ENCODE data around the gene GIPC3.

Gene GIPC3, protein sequence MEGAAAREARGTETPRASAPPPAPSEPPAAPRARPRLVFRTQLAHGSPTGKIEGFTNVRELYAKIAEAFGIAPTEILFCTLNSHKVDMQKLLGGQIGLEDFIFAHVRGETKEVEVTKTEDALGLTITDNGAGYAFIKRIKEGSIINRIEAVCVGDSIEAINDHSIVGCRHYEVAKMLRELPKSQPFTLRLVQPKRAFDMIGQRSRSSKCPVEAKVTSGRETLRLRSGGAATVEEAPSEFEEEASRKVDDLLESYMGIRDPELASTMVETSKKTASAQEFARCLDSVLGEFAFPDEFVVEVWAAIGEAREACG

DNA sequence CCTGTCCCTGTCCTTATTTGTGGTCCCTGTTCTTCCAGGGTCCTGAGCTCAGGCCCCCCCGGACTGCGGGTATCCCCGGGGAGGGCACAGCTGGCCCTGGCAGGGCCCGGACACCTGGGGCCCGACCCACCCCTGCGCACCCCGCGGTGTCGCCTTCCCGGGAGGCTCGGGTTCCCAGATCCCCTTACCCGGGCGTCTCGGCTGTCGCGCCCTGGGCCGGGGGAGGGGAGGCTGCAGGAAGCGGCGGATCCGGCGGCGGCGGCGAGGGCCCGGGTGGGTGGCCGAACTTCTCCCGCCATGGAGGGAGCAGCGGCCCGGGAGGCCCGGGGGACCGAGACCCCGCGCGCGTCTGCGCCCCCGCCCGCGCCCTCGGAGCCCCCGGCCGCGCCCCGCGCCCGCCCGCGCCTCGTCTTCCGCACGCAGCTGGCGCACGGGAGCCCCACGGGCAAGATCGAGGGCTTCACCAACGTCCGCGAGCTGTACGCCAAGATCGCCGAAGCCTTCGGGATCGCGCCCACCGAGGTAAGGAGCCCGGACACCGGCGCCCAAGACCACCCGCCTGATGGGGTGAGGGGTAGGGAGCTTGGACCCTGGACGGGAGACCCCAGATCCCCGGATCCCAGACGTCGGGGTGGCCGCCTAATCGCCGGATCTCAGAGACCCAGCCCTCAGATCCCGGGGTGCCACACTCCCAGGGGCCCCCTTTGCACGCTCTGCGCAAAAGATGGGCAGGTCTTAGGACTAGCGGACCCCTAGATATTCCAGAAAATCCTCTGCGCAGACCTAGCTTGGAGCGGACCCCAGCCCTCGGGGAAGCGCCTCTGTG, at the start of gene GIPC3:
TSS of gene GIPC3 (plus strand) at position 178 of the 826 bp plus-strand sequence. CDS start at position 298, 120 bp downstream.
- DNase-seq (ENCODE audit: low spot score) = no peak

DNA sequence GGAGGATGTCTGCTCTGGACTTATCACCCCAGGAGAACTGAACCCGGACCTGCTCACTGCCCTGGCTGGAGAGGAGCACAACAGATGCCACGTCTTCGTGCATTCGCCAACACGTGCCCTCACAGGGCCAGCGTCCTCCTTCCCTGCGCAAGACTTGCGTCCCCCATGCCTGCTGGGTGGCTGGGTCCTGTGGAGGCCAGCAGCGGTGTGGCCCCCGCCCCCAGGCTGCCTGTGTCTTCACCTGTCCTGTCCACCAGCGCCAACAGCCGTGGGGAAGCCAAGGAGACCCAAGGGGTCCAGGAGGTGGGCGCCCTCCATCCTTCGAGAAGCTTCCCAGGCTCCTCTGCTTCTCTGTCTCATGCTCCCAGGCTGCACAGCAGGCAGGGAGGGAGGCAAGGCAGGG, 49.7 kb upstream of the GIPC3 start:
- DNase-seq (ENCODE audit: low spot score) = no peak

DNA sequence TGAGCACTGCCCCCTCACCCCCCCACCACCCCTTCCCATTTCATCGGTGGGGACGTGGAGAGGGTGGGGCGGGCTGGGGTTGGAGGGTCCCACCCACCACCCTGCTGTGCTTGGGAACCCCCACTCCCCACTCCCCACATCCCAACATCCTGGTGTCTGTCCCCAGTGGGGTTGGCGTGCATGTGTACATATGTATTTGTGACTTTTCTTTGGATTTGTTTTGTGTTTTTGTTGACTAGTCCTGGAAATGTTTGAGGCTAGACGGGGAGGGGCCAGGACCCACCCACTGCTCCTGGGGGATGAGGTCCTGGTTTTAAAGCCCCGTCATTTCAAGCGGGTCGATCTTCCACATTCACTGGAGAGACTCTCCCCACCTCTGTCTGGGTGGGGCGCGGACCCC, 49.3 kb upstream of the GIPC3 start:
- no peak for DNase-seq (ENCODE audit: low spot score)

DNA sequence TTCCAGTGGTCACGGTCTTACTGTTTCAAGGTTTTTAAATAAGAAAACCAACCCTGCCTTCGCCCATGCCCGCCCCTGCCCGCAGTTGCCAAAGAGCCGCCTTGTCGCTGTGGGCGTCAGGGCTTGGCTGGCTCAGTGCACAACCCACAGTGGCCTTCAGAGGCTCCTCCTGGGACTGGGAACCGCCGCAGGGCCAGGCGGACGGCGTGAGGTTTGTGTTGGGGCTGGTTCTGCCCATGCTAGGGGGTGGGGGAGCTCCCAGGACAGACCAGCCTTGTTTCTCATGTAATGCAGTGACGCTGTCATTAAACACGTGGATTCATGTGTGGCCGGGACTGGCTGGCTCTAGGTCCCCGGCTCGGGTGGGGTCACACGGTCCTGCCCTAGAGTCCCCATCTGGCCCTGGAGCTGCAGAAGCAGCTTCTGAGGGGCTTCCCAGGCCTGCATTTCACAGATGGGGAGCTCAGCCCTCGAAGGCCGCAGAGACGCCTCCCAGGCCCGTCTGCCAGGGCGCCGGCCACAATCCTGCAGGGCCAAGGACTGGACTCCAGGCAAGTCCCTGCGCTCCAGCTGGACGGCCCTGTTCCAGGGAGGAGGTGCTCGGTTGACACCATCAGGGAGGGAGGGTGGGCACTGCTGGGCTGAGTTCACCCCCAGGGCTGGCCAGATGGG, 48.7 kb upstream of the GIPC3 start:
- no peak for DNase-seq (ENCODE audit: low spot score)

DNA sequence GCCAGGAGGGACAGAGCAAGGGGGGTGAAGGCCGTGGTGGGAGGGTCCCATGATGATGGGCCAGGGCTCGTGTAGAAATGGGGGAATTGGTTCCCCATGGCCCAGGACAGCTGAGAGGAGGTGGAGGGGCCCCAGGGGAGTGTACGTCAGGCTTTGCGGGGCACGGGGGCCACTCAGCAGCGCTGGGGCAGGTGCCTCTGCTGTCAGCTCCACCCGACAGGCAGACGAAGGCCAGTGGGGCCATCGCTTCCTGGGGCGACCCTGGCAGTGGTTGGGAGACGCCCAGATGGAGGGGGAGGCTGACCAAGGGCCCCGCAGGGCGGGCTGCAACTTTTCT, 48.2 kb upstream of the GIPC3 start:
- DNase-seq (ENCODE audit: low spot score) = no peak

DNA sequence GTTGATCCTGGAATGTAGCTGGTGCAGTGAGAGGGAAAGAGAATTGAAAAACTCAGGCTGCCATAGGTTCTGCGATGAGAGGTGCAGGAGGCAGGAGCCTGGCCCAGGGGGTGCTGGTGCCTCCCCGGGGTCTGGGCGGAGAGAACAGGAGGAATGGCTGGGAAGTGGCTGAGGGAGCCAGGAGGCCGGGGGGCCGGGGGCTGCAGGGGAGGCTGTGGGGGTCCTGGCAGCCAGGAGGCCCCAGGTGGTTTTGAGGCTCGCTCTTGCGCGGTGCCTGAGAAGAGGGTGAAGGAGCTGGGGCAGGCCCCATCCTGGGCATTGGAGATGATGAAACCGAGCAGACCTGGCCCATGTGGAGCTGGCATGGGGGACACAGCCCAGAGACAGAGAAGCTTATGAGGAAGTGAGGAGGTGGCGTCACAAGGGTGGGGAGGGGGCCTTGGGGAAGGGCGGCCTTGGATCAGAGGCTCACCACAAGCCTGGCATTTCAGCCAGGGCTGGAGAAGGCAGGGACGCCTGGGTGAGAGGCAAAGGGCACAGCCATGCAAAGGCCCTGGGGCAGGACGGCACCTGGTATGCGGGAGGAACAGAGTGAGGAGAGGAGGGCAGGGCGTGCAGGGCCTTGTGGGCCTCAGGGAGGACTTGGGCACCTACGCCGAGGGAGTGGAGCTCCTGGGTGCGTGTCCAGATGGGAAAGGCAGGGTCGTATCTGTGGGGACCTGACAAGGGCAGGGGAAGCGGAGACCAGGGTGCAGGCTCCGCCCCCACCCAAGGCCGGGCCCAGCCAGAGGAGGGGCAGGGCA, 47.6 kb upstream of the GIPC3 start:
- no peak for DNase-seq (ENCODE audit: low spot score)

DNA sequence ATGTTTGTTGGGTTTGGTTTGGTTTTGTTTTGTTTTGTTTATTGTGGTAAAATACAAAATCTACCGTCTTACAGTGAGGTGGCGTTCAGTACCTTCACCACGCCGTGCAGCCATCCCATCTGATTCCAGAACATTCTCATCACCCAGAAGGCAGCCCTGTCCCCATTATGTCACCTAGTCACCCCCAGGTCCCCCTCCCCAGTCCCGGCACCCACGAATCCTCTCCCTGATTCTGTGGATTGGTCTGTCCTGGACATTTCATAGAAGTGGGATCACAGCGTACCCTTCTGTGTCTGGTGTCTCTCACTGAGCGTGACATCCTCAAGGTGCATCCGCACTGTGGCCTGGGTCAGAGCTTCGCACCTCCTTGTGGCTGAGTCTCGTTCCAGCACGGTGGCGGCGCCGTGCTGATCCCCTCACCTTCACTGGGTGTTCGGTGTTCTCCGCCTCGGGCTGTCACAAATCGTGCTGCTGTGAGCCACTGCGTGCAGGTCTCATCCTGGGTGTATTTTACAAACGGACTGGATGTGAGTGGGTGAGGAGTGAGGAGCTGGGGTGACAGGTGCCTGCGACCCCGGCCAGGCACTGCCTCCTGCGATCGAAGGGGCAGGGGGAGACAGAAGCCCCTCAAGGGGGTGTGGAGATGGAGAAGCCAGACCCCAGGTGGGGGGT, 46.9 kb upstream of the GIPC3 start:
- DNase-seq (ENCODE audit: low spot score) = no peak

DNA sequence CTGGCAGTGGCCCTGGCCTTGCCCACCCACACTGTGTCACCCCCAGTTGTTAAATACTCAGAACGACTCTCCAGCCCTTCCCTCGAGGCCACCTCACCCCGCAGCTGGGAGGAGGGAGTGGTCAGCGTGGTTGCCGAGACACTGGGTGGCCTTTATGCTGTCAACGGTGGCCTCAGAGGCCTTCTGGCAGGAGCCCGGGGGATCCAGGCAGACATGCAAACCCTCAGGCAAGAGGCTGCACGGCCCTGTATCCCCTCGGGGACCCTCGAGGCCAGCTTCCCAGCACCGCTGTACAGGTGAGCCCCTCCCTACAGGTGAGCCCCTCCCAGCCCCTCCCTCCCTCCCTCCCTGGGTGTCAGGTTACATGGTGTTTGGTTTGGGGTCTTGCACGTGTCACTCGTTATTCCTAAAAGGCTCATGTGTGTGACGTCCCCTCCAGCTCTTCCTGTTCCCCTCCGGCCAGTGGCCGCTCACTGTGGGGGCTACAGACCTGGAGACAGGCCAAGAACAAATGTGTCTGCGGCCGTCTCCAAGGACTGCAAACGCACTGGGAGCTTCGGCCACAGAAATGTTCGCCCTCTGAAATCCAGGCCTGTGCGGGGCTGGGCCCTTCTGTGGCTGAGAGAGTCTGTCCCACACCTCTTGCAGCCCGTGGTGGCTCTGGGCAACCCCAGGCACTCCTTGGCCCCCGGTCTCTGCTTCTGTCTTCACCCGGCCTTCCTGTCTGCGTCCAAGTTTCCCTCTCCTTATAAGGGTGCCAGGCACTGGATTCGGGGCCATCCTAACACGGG, 46.1 kb upstream of the GIPC3 start, which contains the start of gene TEKTIP1:
TSS of gene TEKTIP1 (plus strand) at position 210 of the 791 bp plus-strand sequence. CDS start at position 214, 4 bp downstream.
- no peak for DNase-seq (ENCODE audit: low spot score)

DNA sequence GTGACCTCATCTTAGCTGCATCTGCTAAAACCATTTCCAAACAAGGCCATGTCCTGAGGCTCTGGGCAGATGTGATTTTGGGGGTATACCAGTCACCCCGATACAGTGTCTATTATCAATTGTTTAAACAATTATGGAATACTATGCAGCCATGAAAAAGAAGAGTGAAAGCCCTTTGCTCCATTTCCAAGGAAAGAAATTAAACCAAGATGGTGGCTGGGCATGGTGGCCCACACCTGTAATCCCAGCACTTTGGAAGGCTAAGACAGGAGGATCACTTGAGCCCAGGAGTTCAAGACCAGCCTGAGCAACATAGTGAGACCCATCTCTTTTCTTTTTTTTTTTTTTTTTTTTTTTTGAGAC, 45.5 kb upstream of the GIPC3 start:
- DNase-seq (ENCODE audit: low spot score) = no peak

DNA sequence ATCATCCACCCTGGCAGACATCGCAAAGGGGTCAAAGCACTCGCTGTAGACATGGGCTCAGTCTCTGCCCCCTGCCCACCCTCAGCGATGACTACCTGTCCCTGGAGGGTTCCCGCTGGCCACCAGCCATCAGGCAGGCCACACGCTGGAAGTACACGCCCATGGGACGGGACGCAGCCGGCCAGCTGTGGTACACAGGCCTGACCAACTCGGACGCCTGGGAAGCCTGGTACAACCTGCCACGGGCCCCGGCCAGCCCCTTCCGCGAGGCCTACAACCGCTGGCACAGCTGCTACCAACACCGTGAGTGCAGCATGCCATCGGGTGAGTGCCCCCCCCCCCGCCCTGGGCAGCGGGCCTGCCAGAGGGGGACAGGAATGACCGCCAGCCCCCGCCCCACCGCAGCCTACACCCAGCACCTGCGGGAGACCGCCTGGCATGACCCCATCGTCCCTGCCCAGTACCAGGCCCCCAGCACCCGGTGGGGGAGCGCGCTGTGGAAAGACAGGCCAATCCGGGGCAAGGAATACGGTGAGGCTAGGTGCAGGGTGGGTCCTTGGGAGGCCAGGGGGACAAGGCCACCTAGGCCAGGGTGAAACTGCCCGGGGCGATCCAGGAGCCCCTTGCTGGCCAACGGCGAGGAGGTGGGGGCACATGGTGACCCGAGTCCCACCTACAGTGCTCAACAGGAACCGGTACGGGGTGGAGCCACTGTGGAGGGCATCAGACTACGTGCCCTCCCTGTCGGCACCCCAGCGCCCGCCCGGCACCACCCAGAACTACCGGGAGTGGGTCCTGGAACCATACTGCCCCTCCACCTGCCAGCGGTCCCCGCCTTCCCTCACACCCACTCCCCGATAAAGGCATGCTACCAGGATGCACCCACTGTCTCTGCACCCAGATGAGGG, 41.9 kb upstream of the GIPC3 start:
- DNase-seq (ENCODE audit: low spot score) = no peak

DNA sequence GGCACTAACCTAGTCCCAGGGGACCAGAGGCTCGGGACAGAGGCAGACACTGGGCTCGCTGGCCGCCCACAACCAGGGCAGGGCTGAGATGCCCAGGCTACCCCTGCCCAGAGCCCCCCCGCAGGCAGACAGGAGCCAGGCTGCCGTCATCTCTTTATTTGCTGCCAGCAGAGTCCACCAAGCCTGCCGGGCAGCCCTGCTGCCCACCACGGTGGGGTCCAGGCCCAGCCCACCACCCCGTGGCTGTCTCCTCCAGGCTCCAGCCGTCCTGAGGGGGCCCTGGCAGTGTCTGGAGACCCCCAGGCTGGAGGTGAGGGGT, 41.3 kb upstream of the GIPC3 start:
- DNase-seq (ENCODE audit: low spot score) = no peak

DNA sequence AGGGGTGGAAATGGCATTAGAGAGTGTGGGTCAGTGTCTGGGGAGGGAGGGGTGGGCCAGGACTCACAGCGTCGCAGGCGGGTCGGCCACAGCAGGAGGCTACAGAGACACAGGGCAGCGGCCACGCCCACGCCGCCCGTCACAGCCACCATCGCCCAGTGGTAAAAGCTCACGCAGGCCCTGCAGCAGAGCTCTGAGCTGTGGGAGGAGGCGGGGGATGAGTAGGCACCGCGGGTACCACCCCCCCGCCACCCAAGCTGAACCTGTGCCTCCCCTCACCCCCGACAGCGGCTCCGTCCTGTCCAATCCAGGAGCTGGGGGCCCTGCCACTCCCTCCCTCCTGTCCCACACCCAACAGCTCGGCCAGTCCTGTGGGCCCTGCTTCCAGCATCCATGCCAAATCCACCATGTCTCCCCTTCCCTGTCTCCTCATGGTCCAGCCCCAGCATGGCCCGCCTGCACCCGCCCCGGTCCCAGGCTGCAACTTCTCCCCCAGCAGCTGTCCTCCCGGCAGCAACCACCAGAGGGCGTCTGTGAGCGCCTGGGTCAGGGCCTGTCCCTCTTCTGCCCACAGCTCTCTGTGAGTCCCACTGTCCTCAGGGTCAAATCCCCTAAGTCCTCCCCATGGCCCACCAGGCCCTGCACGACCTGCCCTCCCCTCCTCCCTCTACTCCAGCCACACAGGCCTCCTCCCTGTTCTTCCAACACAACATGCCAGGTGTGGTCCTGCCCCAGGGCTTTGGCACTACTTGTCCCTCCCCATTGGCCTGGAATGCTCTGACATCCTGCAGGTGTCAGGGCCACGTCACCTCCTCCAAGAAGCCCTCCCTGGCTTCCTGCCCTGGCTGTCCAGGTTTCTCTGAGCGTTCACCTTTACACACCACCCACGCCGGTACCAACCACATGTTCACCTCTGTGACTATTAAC, 40.3 kb upstream of the GIPC3 start:
- peak; percentile 77 for DNase-seq (ENCODE audit: low spot score)

DNA sequence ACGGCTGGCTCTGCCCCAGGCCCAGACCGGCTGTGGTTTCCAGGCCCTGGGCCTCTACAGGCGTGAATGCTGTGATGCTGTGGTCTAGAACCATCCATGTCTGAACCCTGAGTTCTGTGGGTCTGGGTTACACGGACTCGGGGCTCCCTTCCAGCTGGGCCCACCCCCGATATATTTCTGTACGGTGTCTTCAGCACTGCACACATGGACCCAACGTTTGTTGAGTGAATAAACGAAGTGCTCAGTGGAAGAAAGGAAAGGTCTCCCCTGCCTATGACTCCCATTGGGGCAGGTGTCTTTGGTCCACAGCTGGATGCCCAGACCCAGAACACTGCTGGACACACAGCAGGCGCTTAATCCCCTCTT, 39.6 kb upstream of the GIPC3 start:
- DNase-seq (ENCODE audit: low spot score) = no peak

DNA sequence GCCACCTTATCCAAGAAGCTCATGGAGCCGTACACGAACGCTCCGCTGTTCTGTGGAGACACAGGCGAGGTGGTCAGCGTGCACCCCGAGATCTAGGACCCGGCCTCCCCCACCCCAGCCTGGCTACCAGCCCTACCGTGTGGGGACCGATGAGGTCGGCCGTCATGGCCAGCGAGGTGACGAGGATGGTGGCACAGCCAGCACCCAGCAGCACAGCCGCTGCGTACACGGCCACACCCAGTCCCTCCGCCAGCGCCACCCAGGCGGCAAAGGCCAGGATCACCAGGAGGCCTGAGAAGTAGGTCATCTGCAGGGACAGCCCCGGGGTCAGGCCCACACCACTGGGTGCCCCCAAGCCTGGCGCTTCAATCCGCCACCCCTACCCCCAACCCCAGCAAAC, 39.2 kb upstream of the GIPC3 start:
- DNase-seq (ENCODE audit: low spot score) = no peak

DNA sequence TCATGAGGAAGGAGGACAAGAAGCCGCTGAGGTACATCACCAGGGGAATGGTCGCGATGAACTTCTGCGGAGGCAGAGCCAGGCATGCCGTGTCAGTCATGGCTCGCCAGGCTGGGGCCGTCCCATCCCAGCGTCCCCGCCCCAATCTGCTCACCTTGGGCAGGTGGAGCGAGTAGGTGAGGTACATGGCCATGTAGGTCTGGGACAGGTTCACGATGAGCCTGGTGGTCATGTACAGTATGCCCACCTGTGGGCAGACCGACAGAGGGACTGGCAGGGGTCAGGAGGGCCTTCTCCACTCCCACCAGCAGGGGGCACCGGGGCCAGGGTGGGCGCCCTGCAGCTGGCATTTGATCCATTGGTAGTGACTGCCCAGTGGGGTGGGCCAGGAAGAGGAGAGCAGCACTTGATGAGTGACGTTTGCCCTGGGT, 38.0 kb upstream of the GIPC3 start:
- DNase-seq (ENCODE audit: low spot score) = peak; percentile 31

DNA sequence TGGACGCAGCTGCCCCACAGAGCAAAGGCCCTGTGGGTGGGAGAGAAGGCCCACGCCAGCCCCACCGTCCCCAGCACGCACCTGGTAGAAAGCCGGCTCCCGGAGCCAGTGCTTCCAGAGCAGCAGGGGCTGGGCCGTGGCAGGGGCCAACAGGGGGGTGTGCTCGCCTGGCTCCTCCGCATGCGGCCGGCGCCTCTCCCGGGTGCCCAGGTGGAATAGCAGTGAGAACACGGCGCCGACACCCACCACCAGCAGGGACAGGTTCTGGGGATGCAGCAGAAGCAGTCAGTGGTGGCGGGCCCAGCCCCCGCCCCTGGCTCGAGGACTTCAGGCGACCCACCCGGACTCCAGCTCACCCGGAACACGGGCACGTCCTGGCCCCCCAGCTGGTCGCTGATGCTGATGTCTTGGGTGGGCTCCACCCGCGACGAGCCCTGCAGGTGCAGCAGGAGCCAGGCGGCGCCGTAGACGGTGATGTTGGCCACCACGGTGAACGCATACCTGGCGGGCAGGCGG, 37.5 kb upstream of the GIPC3 start:
- no peak for DNase-seq (ENCODE audit: low spot score)

DNA sequence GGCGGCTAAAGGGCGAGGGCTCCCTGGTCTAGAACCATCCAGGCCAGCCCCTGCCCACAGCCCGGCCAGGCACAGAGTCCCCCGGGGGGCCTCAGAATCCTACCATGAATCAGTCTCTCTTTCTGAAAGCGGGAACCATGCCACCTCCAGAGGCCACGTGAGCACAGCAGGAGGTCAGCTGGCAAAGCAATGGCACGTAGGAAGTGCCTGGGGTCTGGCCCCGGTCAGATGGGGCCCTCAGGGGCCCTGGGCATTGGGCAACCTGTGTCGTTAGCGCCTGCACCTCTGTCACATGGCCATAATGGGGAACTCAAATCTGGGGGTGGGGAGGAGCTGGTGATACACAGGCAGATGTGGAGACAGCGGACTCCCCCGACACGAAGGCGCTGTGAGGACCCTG, 36.7 kb upstream of the GIPC3 start:
- DNase-seq (ENCODE audit: low spot score) = no peak

DNA sequence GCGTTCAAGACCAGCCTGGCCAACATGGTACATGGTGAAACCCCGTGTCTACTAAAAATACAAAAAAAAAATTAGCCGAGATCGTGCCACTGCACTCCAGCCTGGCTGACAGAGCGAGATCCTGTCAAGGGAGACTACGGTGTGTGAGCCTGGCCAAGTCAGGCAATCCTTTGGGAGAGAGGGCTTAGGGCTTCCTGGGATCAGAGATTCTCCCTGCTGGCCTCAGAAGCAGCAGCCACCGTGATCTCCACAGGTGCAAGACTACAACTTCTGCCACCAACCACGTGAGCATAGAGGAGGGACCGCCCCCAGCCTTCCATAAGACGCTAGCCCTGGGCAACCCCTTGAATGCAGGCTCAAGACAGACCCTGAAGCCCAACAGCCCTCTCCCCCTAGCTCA, 35.5 kb upstream of the GIPC3 start:
- no peak for DNase-seq (ENCODE audit: low spot score)

Measured in CD4-positive, alpha-beta T cell treated with Interleukin-2 at 100 ng/mL for 4 hours (primary cell).